H9 (cell line): ENCODE measurements around the gene BZW1. TPM values are rescaled to one million over a fixed set of nuclear protein-coding genes. Genes with fewer than 3 reads are reported as not detected.

Experiments used
- DNase-seq: peaks from one replicate; pipeline ENCODE4 v3.0.0-alpha.2; 2017
- H2AFZ ChIP-seq: one replicate; pipeline ENCODE4 v1.6.1; 2013; ENCODE audit warnings: mild to moderate bottlenecking, low read length, control low read depth, moderate library complexity
- H2AK5ac ChIP-seq: 2 replicates; pipeline ENCODE4 v1.6.1; 2013; ENCODE audit warnings: low read length, control low read depth, mixed read lengths; ENCODE audit not compliant: insufficient read length
- H2BK120ac ChIP-seq: one replicate; pipeline ENCODE4 v1.6.1; 2013; ENCODE audit warnings: low read depth, mild to moderate bottlenecking, low read length, control low read depth, inconsistent platforms; ENCODE audit not compliant: poor library complexity, severe bottlenecking
- H2BK12ac ChIP-seq: 2 replicates; pipeline ENCODE4 v1.6.1; 2013; ENCODE audit warnings: low read length, control low read depth, mixed read lengths, low read depth; ENCODE audit not compliant: insufficient read length
- H2BK15ac ChIP-seq: 2 replicates; pipeline ENCODE4 v1.6.1; 2013; ENCODE audit warnings: low read depth, low read length, control low read depth
- H2BK20ac ChIP-seq: one replicate; pipeline ENCODE4 v1.6.1; 2013; ENCODE audit warnings: low read depth, mild to moderate bottlenecking, low read length, control low read depth, inconsistent platforms; ENCODE audit not compliant: poor library complexity, severe bottlenecking
- H2BK5ac ChIP-seq: 2 replicates; pipeline ENCODE4 v1.6.1; 2013; ENCODE audit warnings: low read length, control low read depth, mixed read lengths; ENCODE audit not compliant: insufficient read length
- H3K14ac ChIP-seq: 2 replicates; pipeline ENCODE4 v1.6.1; 2013; ENCODE audit warnings: low read length, control low read depth; ENCODE audit not compliant: insufficient read depth
- H3K18ac ChIP-seq: 2 replicates; pipeline ENCODE4 v1.6.1; 2013; ENCODE audit warnings: low read depth, mild to moderate bottlenecking, mixed read lengths, low read length, control low read depth; ENCODE audit not compliant: insufficient read length
- H3K23ac ChIP-seq: 2 replicates; pipeline ENCODE4 v1.6.1; 2013; ENCODE audit warnings: low read length, control low read depth, mixed read lengths, low read depth; ENCODE audit not compliant: insufficient read length
- H3K23me2 ChIP-seq: 2 replicates; pipeline ENCODE4 v1.6.1; 2013; ENCODE audit warnings: low read depth, mild to moderate bottlenecking, mixed read lengths, low read length, control low read depth; ENCODE audit not compliant: insufficient read length, poor library complexity, severe bottlenecking
- H3K27ac ChIP-seq: 2 replicates; pipeline ENCODE4 v1.5.1; 2013; ENCODE audit warnings: low read length, control low read depth, mixed read lengths, low read depth; ENCODE audit not compliant: insufficient read length
- H3K27me3 ChIP-seq: 2 replicates; pipeline ENCODE4 v1.6.1; 2013; ENCODE audit warnings: low read length, control low read depth, inconsistent platforms; ENCODE audit not compliant: insufficient read depth
- H3K4ac ChIP-seq: 2 replicates; pipeline ENCODE4 v1.6.1; 2013; ENCODE audit warnings: low read depth, mild to moderate bottlenecking, control low read depth, inconsistent platforms, low read length, moderate library complexity
- H3K4me1 ChIP-seq: 2 replicates; pipeline ENCODE4 v1.6.1; 2013; ENCODE audit warnings: low read length, control low read depth, inconsistent platforms; ENCODE audit not compliant: insufficient read depth
- H3K4me2 ChIP-seq: 2 replicates; pipeline ENCODE4 v1.6.1; 2013; ENCODE audit warnings: low read length, control low read depth, mixed read lengths; ENCODE audit not compliant: insufficient read length, insufficient read depth
- H3K56ac ChIP-seq: 2 replicates; pipeline ENCODE4 v1.6.1; 2013; ENCODE audit warnings: low read depth, mild to moderate bottlenecking, mixed read lengths, low read length, control low read depth; ENCODE audit not compliant: insufficient read length
- H3K79me1 ChIP-seq: 2 replicates; pipeline ENCODE4 v1.6.1; 2013; ENCODE audit warnings: low read depth, mild to moderate bottlenecking, moderate library complexity, low read length, control low read depth, inconsistent platforms; ENCODE audit not compliant: insufficient read depth, poor library complexity, severe bottlenecking
- H3K79me2 ChIP-seq: 2 replicates; pipeline ENCODE4 v1.6.1; 2013; ENCODE audit warnings: low read length, control low read depth, inconsistent platforms; ENCODE audit not compliant: insufficient read depth
- H3K9ac ChIP-seq: 2 replicates; pipeline ENCODE4 v1.6.1; 2013; ENCODE audit warnings: low read length, control low read depth, mixed read lengths; ENCODE audit not compliant: insufficient read length; ENCODE audit errors: extremely low read depth
- H3K9me3 ChIP-seq: one replicate; pipeline ENCODE4 v1.6.1; 2013; ENCODE audit warnings: low read depth, low read length, inconsistent platforms; ENCODE audit not compliant: control insufficient read depth
- H3T11ph ChIP-seq: one replicate; pipeline ENCODE4 v1.6.1; 2013; ENCODE audit warnings: mild to moderate bottlenecking, low read length, control low read depth, inconsistent platforms
- H4K20me1 ChIP-seq: one replicate; pipeline ENCODE4 v1.6.1; 2013; ENCODE audit not compliant: control insufficient read depth, insufficient read length, insufficient read depth
- H4K5ac ChIP-seq: 2 replicates; pipeline ENCODE4 v1.6.1; 2013; ENCODE audit warnings: low read depth, mild to moderate bottlenecking, mixed read lengths, low read length, control low read depth; ENCODE audit not compliant: insufficient read length
- H4K8ac ChIP-seq: replicated peaks from 2 replicates; pipeline ENCODE4 v1.6.1; 2013; ENCODE audit warnings: low read length, control low read depth, mixed read lengths, low read depth; ENCODE audit not compliant: insufficient read length
- H4K91ac ChIP-seq: 2 replicates; pipeline ENCODE4 v1.6.1; 2013; ENCODE audit warnings: low read depth, mild to moderate bottlenecking, moderate library complexity, mixed read lengths, low read length, control low read depth; ENCODE audit not compliant: insufficient read length
- H3K27ac Mint-ChIP-seq, 3 experiments: 2 replicates in 2 of 3; 3 replicates in 1 of 3; pipeline ENCODE4 v1.8.0; 2020 to 2021; ENCODE audit warnings: mixed read lengths in 3 of 3, mild to moderate bottlenecking in 1 of 3, moderate library complexity in 1 of 3
- H3K27me3 Mint-ChIP-seq: 2 replicates; pipeline ENCODE4 v1.8.0; 2021; ENCODE audit warnings: low read depth, mild to moderate bottlenecking, moderate library complexity, mixed read lengths
- H3K36me3 Mint-ChIP-seq, 3 experiments: 2 replicates in 2 of 3; 3 replicates in 1 of 3; pipeline ENCODE4 v1.8.0; 2020 to 2021; ENCODE audit warnings: low read depth in 3 of 3, mixed read lengths in 3 of 3; ENCODE audit not compliant: insufficient read depth in 1 of 3
- H3K4me1 Mint-ChIP-seq, 2 experiments: 2 replicates each; pipeline ENCODE4 v1.8.0; 2020; ENCODE audit warnings: mixed read lengths in 2 of 2
- H3K4me3 Mint-ChIP-seq, 2 experiments: 2 replicates in 1 of 2; 3 replicates in 1 of 2; pipeline ENCODE4 v1.8.0; 2020 to 2021; ENCODE audit warnings: mild to moderate bottlenecking in 2 of 2, mixed read lengths in 2 of 2, moderate library complexity in 1 of 2
- H3K9me3 Mint-ChIP-seq, 2 experiments: 2 replicates in 1 of 2; 3 replicates in 1 of 2; pipeline ENCODE4 v1.8.0; 2020; ENCODE audit warnings: mild to moderate bottlenecking in 2 of 2, mixed read lengths in 2 of 2, moderate library complexity in 1 of 2
- WGBS: extraction: QIAGEN DNeasy Blood & Tissue Kit; methylation state at CpG from one replicate; pipeline ENCODE4 v1.1.7; 2013; ENCODE audit warnings: missing lambda C conversion rate, low lambda C conversion rate, mixed read lengths; ENCODE audit not compliant: insufficient read length; ENCODE audit errors: extremely low coverage; 5-methylcytosine and 5-hydroxymethylcytosine counted together
- total RNA-seq: library from RNA; stranded (reverse); gene quantifications from 2 replicates; pipeline ENCODE4 v1.2.1, GENCODE V29; 2021
- TF ChIP-seq, protein P1 (sequence below): fragments of 200-600 bp; sonication (generic); conservative IDR thresholded peaks from 3 replicates; pipeline ENCODE4 v1.8.0; 2021; ENCODE audit warnings: antibody characterized with exemption, mild to moderate bottlenecking

Gene BZW1
- total RNA-seq, 1 experiment from 2014 or later, result 370 TPM

GRCh38 chr2:200869014-200869413 is 57.3 kb downstream of the BZW1 start:
- Histone ChIP-seq H3K27me3 (no peaks in the 10 kb centered on the region), H4K20me1 (no peaks in the 10 kb centered on the region), H2BK5ac (no peak overlapping the region), H3K79me1 (no peaks in the 10 kb centered on the region), H3K23ac (no peak overlapping the region), H3K4me2 (no peak overlapping the region), H4K91ac (no peak overlapping the region), H2BK20ac (no peak overlapping the region), H3T11ph (no peak overlapping the region), H3K9ac (no peak overlapping the region), H2AK5ac (no peak overlapping the region), H2BK12ac (no peak overlapping the region), H2BK120ac (no peak overlapping the region), H3K14ac (no peak overlapping the region), H3K18ac (no peak overlapping the region), H4K5ac (no peak overlapping the region), H2BK15ac (no peak overlapping the region), H3K56ac (no peak overlapping the region), H3K4me1 (no peaks in the 10 kb centered on the region), H3K4ac (no peak overlapping the region), H3K79me2 (no peaks in the 10 kb centered on the region), H3K23me2 (peaks cover 7% of the 10 kb centered on the region), H2AFZ (no peak overlapping the region), H3K27ac (no peak overlapping the region), H3K9me3 (no peaks in the 10 kb centered on the region), H4K8ac (no peak overlapping the region)
- Mint-ChIP-seq H3K9me3 (no peaks in the 10 kb centered on the region), H3K36me3 (peaks cover 2 to 21% (median 16%) of the 10 kb centered on the region in 3 experiments; a peak in 6 of 7 replicates), H3K27ac (0 out of 7 replicates have a peak overlapping the region, but pooled peaks of 1 of the 3 experiments have one; percentile 4), H3K4me1 (peaks cover 2% of the 10 kb centered on the region in 2 experiments; a peak in 3 of 4 replicates), H3K4me3 (no peak overlapping the region), H3K27me3 (no peaks in the 10 kb centered on the region)
- no CpG with 5 or more reads among the region's 2 CpGs for WGBS
- TF ChIP-seq, protein P1, sequence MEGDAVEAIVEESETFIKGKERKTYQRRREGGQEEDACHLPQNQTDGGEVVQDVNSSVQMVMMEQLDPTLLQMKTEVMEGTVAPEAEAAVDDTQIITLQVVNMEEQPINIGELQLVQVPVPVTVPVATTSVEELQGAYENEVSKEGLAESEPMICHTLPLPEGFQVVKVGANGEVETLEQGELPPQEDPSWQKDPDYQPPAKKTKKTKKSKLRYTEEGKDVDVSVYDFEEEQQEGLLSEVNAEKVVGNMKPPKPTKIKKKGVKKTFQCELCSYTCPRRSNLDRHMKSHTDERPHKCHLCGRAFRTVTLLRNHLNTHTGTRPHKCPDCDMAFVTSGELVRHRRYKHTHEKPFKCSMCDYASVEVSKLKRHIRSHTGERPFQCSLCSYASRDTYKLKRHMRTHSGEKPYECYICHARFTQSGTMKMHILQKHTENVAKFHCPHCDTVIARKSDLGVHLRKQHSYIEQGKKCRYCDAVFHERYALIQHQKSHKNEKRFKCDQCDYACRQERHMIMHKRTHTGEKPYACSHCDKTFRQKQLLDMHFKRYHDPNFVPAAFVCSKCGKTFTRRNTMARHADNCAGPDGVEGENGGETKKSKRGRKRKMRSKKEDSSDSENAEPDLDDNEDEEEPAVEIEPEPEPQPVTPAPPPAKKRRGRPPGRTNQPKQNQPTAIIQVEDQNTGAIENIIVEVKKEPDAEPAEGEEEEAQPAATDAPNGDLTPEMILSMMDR, result no peak
- DNase-seq, result no peak
